Measurements from ENCODE around the gene ACHE. TPM values are rescaled to one million over a fixed set of nuclear protein-coding genes. Genes with fewer than 3 reads are reported as not detected.

ACHE gene
- polyA plus RNA-seq, 2 of the 4 experiments (the other 2 are of a cell fraction), result 0.17 to 0.62 TPM

GRCh38 chr7:100893910-100894721 lies 1.6 kb downstream of the ACHE start:
- Histone ChIP-seq H3K4me3 (peak overlapping the region; percentile 49; the same call in 1 of the 3 replicates), H3K4me2 (peak overlapping the region; percentile 98), H3K9me3 (no peaks in the 10 kb centered on the region), H3K4me1 (peaks cover 35% of the 10 kb centered on the region), H3K27ac (peak overlapping the region in 1 of 2 experiments; percentile 65; a peak in 3 of 6 replicates)
- 59% methylated on average over 24 of the region's 40 CpGs for WGBS (ENCODE audit: missing lambda C conversion rate)
- TF ChIP-seq HEYL (CRISPR knock-in tag; IDR thresholded peaks at IDR 0.05) (no peak), POLR2A (IDR thresholded peaks at IDR 0.05; ENCODE audit: low read length) (no peak), TP53 (CRISPR knock-in tag; IDR thresholded peaks at IDR 0.05) (no peak), HOXA7 (CRISPR knock-in tag; IDR thresholded peaks at IDR 0.05) (no peak), FOSL2 (IDR thresholded peaks at IDR 0.05) (no peak), FOSL2 (CRISPR knock-in tag; IDR thresholded peaks at IDR 0.05) (no peak), SREBF2 (IDR thresholded peaks at IDR 0.05) (no peak), CBX8 (IDR thresholded peaks at IDR 0.05) (no peak), MAZ (IDR thresholded peaks at IDR 0.05; ENCODE audit: borderline replicate concordance, low read depth, low read length) (no peak), RCOR1 (IDR thresholded peaks at IDR 0.05; ENCODE audit: low read depth, low read length) (no peak), RARB (CRISPR knock-in tag; IDR thresholded peaks at IDR 0.05) (no peak), RNF2 (IDR thresholded peaks at IDR 0.05; ENCODE audit: borderline replicate concordance, low read depth) (no peak), KDM1A (IDR thresholded peaks at IDR 0.05; ENCODE audit: low read depth) (no peak), GATA3 (IDR thresholded peaks at IDR 0.05; ENCODE audit: borderline replicate concordance) (no peak), CHD4 (IDR thresholded peaks at IDR 0.05; ENCODE audit: borderline replicate concordance) (no peak), RAD21 (conservative IDR thresholded peaks at IDR 0.05 in 1 of 2, IDR thresholded peaks at IDR 0.05 in 1 of 2) (no peak)
- TF ChIP-seq, protein P1, sequence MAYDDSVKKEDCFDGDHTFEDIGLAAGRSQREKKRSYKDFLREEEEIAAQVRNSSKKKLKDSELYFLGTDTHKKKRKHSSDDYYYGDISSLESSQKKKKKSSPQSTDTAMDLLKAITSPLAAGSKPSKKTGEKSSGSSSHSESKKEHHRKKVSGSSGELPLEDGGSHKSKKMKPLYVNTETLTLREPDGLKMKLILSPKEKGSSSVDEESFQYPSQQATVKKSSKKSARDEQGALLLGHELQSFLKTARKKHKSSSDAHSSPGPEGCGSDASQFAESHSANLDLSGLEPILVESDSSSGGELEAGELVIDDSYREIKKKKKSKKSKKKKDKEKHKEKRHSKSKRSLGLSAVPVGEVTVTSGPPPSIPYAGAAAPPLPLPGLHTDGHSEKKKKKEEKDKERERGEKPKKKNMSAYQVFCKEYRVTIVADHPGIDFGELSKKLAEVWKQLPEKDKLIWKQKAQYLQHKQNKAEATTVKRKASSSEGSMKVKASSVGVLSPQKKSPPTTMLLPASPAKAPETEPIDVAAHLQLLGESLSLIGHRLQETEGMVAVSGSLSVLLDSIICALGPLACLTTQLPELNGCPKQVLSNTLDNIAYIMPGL (CRISPR knock-in tag; IDR thresholded peaks at IDR 0.05; ENCODE audit: borderline replicate concordance), result no peak
- ATAC-seq (no peak), DNase-seq (ENCODE audit: low read depth in 1 of 2, low spot score in 1 of 2) (no peak), FAIRE-seq (no peak)
- POLR2A ChIA-PET, result no interaction called here
- CTCF ChIA-PET, result interaction anchor here (0.6 to 5.0 kb wide), 63 partner anchors 8 to 398 kb away, joined by 3 to 71 read pairs (median 5); partner anchors contain the start of genes MUC12, MUC17, PLOD3 and POP7

DNA sequence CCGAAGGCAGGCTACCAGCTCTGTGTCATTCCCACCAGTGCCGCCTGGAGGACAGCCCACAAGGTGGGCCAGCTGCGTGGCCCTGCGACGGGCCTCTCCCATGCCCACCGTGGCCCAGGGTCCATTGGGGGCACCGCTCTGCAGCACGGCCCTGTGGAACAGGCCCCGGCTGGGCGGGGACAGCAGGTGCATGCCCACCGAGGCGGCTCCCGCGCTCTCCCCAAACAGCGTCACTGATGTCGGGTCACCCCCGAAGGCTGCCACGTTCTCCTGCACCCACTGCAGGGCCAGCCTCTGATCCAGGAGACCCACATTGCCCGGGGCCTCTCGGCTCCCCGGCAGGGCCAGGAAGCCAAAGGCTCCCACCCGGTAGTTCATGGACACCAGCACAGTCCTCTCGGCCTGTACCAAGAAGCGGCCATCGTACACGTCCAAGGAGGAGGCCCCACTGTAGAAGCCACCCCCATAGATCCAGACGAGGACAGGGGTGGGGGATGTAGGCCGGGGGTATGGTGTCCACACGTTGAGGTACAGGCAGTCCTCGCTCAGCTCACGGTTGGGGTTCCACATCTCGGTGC lies 2.3 kb downstream of the ACHE start:
- Histone ChIP-seq H3K4me3 (no peak overlapping the region), H3K27ac (no peak overlapping the region), H3K9me3 (no peaks in the 10 kb centered on the region), H3K4me2 (no peak overlapping the region), H3K4me1 (peaks cover 39% of the 10 kb centered on the region)
- POLR2A ChIA-PET, result no interaction called here
- WGBS (ENCODE audit: missing lambda C conversion rate), result 83% methylated on average over 6 of the region's 32 CpGs
- FAIRE-seq, result no peak
- no peak for ATAC-seq
- TF ChIP-seq KDM1A (IDR thresholded peaks at IDR 0.05; ENCODE audit: low read depth), result no peak
- TF ChIP-seq KDM5A (IDR thresholded peaks at IDR 0.05), result no peak
- no peak for TF ChIP-seq HDAC2 (IDR thresholded peaks at IDR 0.05)
- no peak for TF ChIP-seq JUN (IDR thresholded peaks at IDR 0.05)
- TF ChIP-seq MAZ (IDR thresholded peaks at IDR 0.05; ENCODE audit: borderline replicate concordance, low read depth, low read length), result no peak
- TF ChIP-seq HOXA7 (CRISPR knock-in tag; IDR thresholded peaks at IDR 0.05), result no peak
- TF ChIP-seq ZSCAN20 (CRISPR knock-in tag; IDR thresholded peaks at IDR 0.05), result no peak
- no peak for TF ChIP-seq ELK1 (IDR thresholded peaks at IDR 0.05; ENCODE audit: low read depth, low read length)
- no peak for TF ChIP-seq NFE2L2 (conservative IDR thresholded peaks at IDR 0.05; ENCODE audit: low read length)
- no peak for TF ChIP-seq MYC (IDR thresholded peaks at IDR 0.05; ENCODE audit: borderline replicate concordance, low read length)
- no peak for TF ChIP-seq CBX8 (IDR thresholded peaks at IDR 0.05)
- no peak for TF ChIP-seq RAD21 (conservative IDR thresholded peaks at IDR 0.05 in 1 of 2, IDR thresholded peaks at IDR 0.05 in 1 of 2)
- no peak for TF ChIP-seq POLR2AphosphoS2 (conservative IDR thresholded peaks at IDR 0.05; ENCODE audit: low read length)
- no peak for TF ChIP-seq FOSL2 (IDR thresholded peaks at IDR 0.05)
- TF ChIP-seq FOSL2 (CRISPR knock-in tag; IDR thresholded peaks at IDR 0.05), result no peak
- TF ChIP-seq HOXB13 (CRISPR knock-in tag; IDR thresholded peaks at IDR 0.05; ENCODE audit: low read depth), result no peak
- no peak for TF ChIP-seq CHD4 (IDR thresholded peaks at IDR 0.05; ENCODE audit: borderline replicate concordance)
- TF ChIP-seq CTCF (IDR thresholded peaks at IDR 0.05), result no peak
- no peak for DNase-seq (ENCODE audit: low read depth in 1 of 2, low spot score in 1 of 2)
- CTCF ChIA-PET, result interaction anchor here (1.1 to 5.0 kb wide), 19 partner anchors 8 to 389 kb away, joined by 3 to 71 read pairs (median 13); partner anchors contain the start of gene SRRT
